ENCODE results near the gene ZNF611. TPM values are rescaled to one million over a fixed set of nuclear protein-coding genes. Genes with fewer than 3 reads are reported as not detected.

ZNF611 gene
- polyA plus RNA-seq, 1 donor (not counting 4 experiments of a cell fraction or from before 2014, with no cell fraction given) = 2.9 TPM

- peak overlapping the region; percentile 8 for H3K27ac ChIP-seq (ENCODE audit: control insufficient read depth, insufficient read depth, low read length)
- H3K4me3 ChIP-seq (ENCODE audit: control insufficient read depth in 2 of 3, extremely low read depth in 1 of 3, insufficient read depth in 2 of 3, low read depth in 1 of 3, low read length in 3 of 3) = no peak overlapping the region
- H3K4me1 ChIP-seq (ENCODE audit: control insufficient read depth, extremely low read depth, insufficient read depth, low read length) = peaks cover 20% of the 10 kb centered on the region
- FAIRE-seq (no peak), DNase-seq (ENCODE audit: low read depth, low spot score) (no peak)
- dilution Hi-C loops (cut with MboI; ENCODE audit: extremely low pct_ligation_motif_present, low sequenced_read_pairs) = no loop called here
- H3K9me1 ChIP-seq (ENCODE audit: control insufficient read depth, extremely low read depth, insufficient read depth, low read length) = no peaks in the 10 kb centered on the region
- no peak overlapping the region for H3K4me2 ChIP-seq (ENCODE audit: control insufficient read depth, extremely low read depth, insufficient read depth, low read depth, low read length)
- H3K9me3 ChIP-seq (ENCODE audit: control insufficient read depth, low read depth, low read length) = peaks cover 8% of the 10 kb centered on the region
- peaks cover 4 to 8% of the 10 kb centered on the region in 2 experiments for H3K36me3 ChIP-seq (ENCODE audit: control insufficient read depth in 2 of 2, extremely low read depth in 1 of 2, insufficient read depth in 2 of 2, low read length in 2 of 2)
- no peak overlapping the region for H3K9ac ChIP-seq (ENCODE audit: control insufficient read depth, extremely low read depth, insufficient read depth, low read length)
- TF ChIP-seq CTCF (optimal IDR thresholded peaks at IDR 0.05 in 1 of 3, IDR thresholded peaks at IDR 0.05 in 1 of 3, conservative IDR thresholded peaks at IDR 0.05 in 1 of 3; ENCODE audit: extremely low read depth in 1 of 3, insufficient read depth in 2 of 3, low read length in 3 of 3) = no peak
- TF ChIP-seq EZH2 (IDR thresholded peaks at IDR 0.05; ENCODE audit: low read length) = no peak
- no peaks in the 10 kb centered on the region for H4K20me1 ChIP-seq (ENCODE audit: control insufficient read depth, extremely low read depth, insufficient read depth, low read length)
- H2AFZ ChIP-seq (ENCODE audit: control insufficient read depth, low read length) = no peak overlapping the region
- H3K79me2 ChIP-seq (ENCODE audit: control insufficient read depth, insufficient read depth, low read length) = peaks cover 14% of the 10 kb centered on the region
- H3K27me3 ChIP-seq (ENCODE audit: control insufficient read depth, extremely low read depth, insufficient read depth, low read length) = no peaks in the 10 kb centered on the region
Observed at GRCh38 chr19:52666506-52666905, 68.3 kb downstream of the ZNF611 start.

GRCh38 chr19:52665529-52665928, 69.3 kb downstream of the ZNF611 start:
- no peak overlapping the region for H2AFZ ChIP-seq (ENCODE audit: control insufficient read depth, low read length)
- H3K4me3 ChIP-seq (ENCODE audit: control insufficient read depth in 2 of 3, extremely low read depth in 1 of 3, insufficient read depth in 2 of 3, low read depth in 1 of 3, low read length in 3 of 3) = no peak overlapping the region
- no peak overlapping the region for H3K9ac ChIP-seq (ENCODE audit: control insufficient read depth, extremely low read depth, insufficient read depth, low read length)
- peaks cover 20% of the 10 kb centered on the region for H3K4me1 ChIP-seq (ENCODE audit: control insufficient read depth, extremely low read depth, insufficient read depth, low read length)
- dilution Hi-C loops (cut with MboI; ENCODE audit: extremely low pct_ligation_motif_present, low sequenced_read_pairs) = no loop called here
- DNase-seq (ENCODE audit: low read depth, low spot score) = peak; percentile 73
- TF ChIP-seq EZH2 (IDR thresholded peaks at IDR 0.05; ENCODE audit: low read length) (no peak), CTCF (optimal IDR thresholded peaks at IDR 0.05 in 1 of 3, IDR thresholded peaks at IDR 0.05 in 1 of 3, conservative IDR thresholded peaks at IDR 0.05 in 1 of 3; ENCODE audit: extremely low read depth in 1 of 3, insufficient read depth in 2 of 3, low read length in 3 of 3) (peak in 1 of 3 experiments; percentile 12)
- H3K9me3 ChIP-seq (ENCODE audit: control insufficient read depth, low read depth, low read length) = peaks cover under 1% of the 10 kb centered on the region
- peaks cover 1 to 7% of the 10 kb centered on the region in 2 experiments for H3K36me3 ChIP-seq (ENCODE audit: control insufficient read depth in 2 of 2, extremely low read depth in 1 of 2, insufficient read depth in 2 of 2, low read length in 2 of 2)
- H3K79me2 ChIP-seq (ENCODE audit: control insufficient read depth, insufficient read depth, low read length) = peaks cover 12% of the 10 kb centered on the region
- no peak overlapping the region for H3K4me2 ChIP-seq (ENCODE audit: control insufficient read depth, extremely low read depth, insufficient read depth, low read depth, low read length)
- H3K27me3 ChIP-seq (ENCODE audit: control insufficient read depth, extremely low read depth, insufficient read depth, low read length) = no peaks in the 10 kb centered on the region
- H3K9me1 ChIP-seq (ENCODE audit: control insufficient read depth, extremely low read depth, insufficient read depth, low read length) = no peaks in the 10 kb centered on the region
- peak overlapping the region; percentile 57 for H3K27ac ChIP-seq (ENCODE audit: control insufficient read depth, insufficient read depth, low read length)
- H4K20me1 ChIP-seq (ENCODE audit: control insufficient read depth, extremely low read depth, insufficient read depth, low read length) = no peaks in the 10 kb centered on the region
- FAIRE-seq = no peak

All from keratinocyte (primary cell).